Dendritic cell treated with granulocyte-macrophage colony-stimulating factor and Interleukin-4, amounts not matched to agents 40 ng/mL and 50 ng/mL, for 4 days (primary cell): Measurements from ENCODE around the gene MDK.
"Not testable (repeated sequence)": the region's sequence is repeated elsewhere in the genome, so short reads cannot be mapped to it uniquely, and the experiment has no call there.

Experiments used
- H3K27ac Mint-ChIP-seq: one replicate; pipeline ENCODE4 v1.8.0; 2022; ENCODE audit warnings: mild to moderate bottlenecking, mixed read lengths
- H3K27me3 Mint-ChIP-seq: one replicate; pipeline ENCODE4 v1.8.0; 2022; ENCODE audit warnings: mild to moderate bottlenecking, mixed read lengths
- H3K36me3 Mint-ChIP-seq: one replicate; pipeline ENCODE4 v1.8.0; 2022; ENCODE audit warnings: low read depth, mixed read lengths
- H3K4me1 Mint-ChIP-seq: one replicate; pipeline ENCODE4 v1.8.0; 2022; ENCODE audit warnings: low read depth, mixed read lengths
- H3K4me3 Mint-ChIP-seq: one replicate; pipeline ENCODE4 v1.8.0; 2022; ENCODE audit warnings: mild to moderate bottlenecking, moderate library complexity, mixed read lengths
- H3K9me3 Mint-ChIP-seq: one replicate; pipeline ENCODE4 v1.8.0; 2022; ENCODE audit warnings: mixed read lengths
- intact Hi-C: fragments of 100-400 bp; cut with micrococcal nuclease; formaldehyde crosslinking; loops from one replicate; pipeline ENCODE4 v1.15.0; 2022

MDK gene

GRCh38 chr11:46378811-46379481, 2.5 kb upstream of the MDK start:
- H3K4me3 Mint-ChIP-seq, result no peak overlapping the region

GRCh38 chr11:46379482-46380293, 1.8 kb upstream of the MDK start:
- peaks cover 33% of the 10 kb centered on the region for H3K4me1 Mint-ChIP-seq
- H3K9me3 Mint-ChIP-seq, intact Hi-C loops, H3K27ac Mint-ChIP-seq, H3K4me3 Mint-ChIP-seq: not testable (repeated sequence)
- peaks cover 38% of the 10 kb centered on the region for H3K27me3 Mint-ChIP-seq
- peaks cover 54% of the 10 kb centered on the region for H3K36me3 Mint-ChIP-seq

More at GRCh38 chr11:46378811-46379481, 2.5 kb upstream of the MDK start:
- Mint-ChIP-seq H3K36me3 (peaks cover 62% of the 10 kb centered on the region), H3K27me3 (peaks cover 30% of the 10 kb centered on the region), H3K4me1 (peaks cover 33% of the 10 kb centered on the region), H3K27ac (no peak overlapping the region), H3K9me3 (no peaks in the 10 kb centered on the region)
- intact Hi-C loops, result no loop called here

- H3K27me3 Mint-ChIP-seq, result peaks cover 46% of the 10 kb centered on the region
- no peaks in the 10 kb centered on the region for H3K9me3 Mint-ChIP-seq
- intact Hi-C loops, result no loop called here
- H3K4me3 Mint-ChIP-seq, result peak overlapping the region; percentile 81
- H3K4me1 Mint-ChIP-seq, result peaks cover 33% of the 10 kb centered on the region
- peaks cover 46% of the 10 kb centered on the region for H3K36me3 Mint-ChIP-seq
- H3K27ac Mint-ChIP-seq, result peak overlapping the region; percentile 60
Observed at GRCh38 chr11:46380340-46381047, 975 bp upstream of the MDK start.

DNA sequence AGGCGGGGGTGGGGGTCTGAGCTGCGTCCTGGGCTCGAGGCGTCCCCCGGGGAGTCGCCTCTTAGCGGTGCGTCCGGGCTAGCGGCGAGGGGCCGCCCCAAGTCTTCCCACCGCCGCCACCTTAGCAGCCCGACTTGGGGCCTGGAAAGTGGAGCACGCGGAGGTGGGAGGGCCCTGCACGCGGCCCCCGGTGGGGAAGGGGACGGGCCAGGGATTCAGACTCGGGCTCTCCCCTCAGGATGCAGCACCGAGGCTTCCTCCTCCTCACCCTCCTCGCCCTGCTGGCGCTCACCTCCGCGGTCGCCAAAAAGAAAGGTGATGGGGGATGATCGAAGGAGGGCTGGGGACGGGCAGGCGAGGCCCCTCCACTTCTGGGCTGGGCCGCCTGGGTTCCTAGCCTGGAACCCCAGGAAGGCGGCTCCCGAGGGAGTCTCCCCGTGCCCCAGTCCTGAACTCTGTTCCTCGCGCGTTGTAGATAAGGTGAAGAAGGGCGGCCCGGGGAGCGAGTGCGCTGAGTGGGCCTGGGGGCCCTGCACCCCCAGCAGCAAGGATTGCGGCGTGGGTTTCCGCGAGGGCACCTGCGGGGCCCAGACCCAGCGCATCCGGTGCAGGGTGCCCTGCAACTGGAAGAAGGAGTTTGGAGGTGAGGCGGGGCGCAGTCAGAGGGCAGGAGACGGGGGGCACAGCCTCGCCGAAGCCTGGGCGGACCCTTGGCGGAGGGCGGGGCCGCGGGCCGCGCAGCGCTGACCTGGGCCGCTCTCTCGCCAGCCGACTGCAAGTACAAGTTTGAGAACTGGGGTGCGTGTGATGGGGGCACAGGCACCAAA, 563 bp downstream of the MDK start:
- intact Hi-C loops, result no loop called here
- Mint-ChIP-seq H3K27ac (no peak overlapping the region), H3K27me3 (peaks cover 60% of the 10 kb centered on the region)

GRCh38 chr11:46382646-46383403, 1.4 kb downstream of the MDK start:
- Mint-ChIP-seq H3K36me3 (peaks cover 23% of the 10 kb centered on the region), H3K4me3 (no peak overlapping the region), H3K4me1 (peaks cover 34% of the 10 kb centered on the region), H3K27ac (no peak overlapping the region), H3K9me3 (no peaks in the 10 kb centered on the region), H3K27me3 (peaks cover 66% of the 10 kb centered on the region)
- intact Hi-C loops, result no loop called here

More for the DNA sequence above, 563 bp downstream of the MDK start:
- Mint-ChIP-seq H3K4me1 (peaks cover 33% of the 10 kb centered on the region), H3K4me3 (peak overlapping the region; percentile 62), H3K9me3 (no peaks in the 10 kb centered on the region), H3K36me3 (peaks cover 31% of the 10 kb centered on the region)

- Mint-ChIP-seq H3K27me3 (peaks cover 71% of the 10 kb centered on the region), H3K9me3 (no peaks in the 10 kb centered on the region), H3K4me1 (peaks cover 38% of the 10 kb centered on the region), H3K4me3 (no peak overlapping the region), H3K36me3 (peaks cover 17% of the 10 kb centered on the region), H3K27ac (no peak overlapping the region)
- intact Hi-C loops, result no loop called here
Observed at GRCh38 chr11:46383404-46383758, 1.9 kb downstream of the MDK start.

DNA sequence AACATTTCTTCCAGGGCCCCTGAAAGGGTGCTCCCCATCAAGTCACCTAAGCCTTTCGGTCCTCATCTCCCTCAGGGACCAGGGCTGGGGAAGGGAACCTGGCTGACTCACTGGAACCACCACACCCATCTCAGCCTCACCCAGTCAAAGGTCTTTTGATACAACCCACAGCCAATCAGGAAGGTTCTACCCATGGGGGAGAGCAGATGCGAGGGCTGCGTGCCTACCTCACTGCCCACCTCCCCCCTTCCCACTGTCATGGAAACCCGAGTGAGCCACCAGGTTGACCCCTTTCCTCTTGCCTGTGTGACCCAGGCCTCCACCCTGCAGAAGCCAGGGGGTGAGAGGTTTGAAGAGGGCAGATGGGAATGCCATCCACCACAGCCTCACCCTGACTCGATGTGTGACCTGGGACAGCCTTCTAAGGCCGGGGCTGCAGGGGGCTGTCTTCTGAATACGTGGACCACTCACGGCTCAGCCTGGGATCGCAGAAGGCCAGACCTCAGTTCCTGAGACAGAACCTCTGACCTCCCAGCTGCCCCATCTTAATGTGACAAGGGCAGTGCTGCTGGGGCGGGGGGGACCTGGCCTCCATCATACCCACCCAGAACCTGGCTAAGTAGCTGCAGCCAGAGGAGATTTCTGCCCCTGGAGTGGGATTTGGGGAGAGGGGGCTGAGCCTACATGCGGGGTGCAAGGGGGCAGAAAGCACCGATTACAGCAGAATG, 2.7 kb downstream of the MDK start:
- no peak overlapping the region for H3K27ac Mint-ChIP-seq
- H3K27me3 Mint-ChIP-seq, result peaks cover 79% of the 10 kb centered on the region
- intact Hi-C loops, result no loop called here
- H3K36me3 Mint-ChIP-seq, result peaks cover 10% of the 10 kb centered on the region
- H3K9me3 Mint-ChIP-seq, result no peaks in the 10 kb centered on the region
- H3K4me1 Mint-ChIP-seq, result peaks cover 36% of the 10 kb centered on the region
- no peak overlapping the region for H3K4me3 Mint-ChIP-seq

DNA sequence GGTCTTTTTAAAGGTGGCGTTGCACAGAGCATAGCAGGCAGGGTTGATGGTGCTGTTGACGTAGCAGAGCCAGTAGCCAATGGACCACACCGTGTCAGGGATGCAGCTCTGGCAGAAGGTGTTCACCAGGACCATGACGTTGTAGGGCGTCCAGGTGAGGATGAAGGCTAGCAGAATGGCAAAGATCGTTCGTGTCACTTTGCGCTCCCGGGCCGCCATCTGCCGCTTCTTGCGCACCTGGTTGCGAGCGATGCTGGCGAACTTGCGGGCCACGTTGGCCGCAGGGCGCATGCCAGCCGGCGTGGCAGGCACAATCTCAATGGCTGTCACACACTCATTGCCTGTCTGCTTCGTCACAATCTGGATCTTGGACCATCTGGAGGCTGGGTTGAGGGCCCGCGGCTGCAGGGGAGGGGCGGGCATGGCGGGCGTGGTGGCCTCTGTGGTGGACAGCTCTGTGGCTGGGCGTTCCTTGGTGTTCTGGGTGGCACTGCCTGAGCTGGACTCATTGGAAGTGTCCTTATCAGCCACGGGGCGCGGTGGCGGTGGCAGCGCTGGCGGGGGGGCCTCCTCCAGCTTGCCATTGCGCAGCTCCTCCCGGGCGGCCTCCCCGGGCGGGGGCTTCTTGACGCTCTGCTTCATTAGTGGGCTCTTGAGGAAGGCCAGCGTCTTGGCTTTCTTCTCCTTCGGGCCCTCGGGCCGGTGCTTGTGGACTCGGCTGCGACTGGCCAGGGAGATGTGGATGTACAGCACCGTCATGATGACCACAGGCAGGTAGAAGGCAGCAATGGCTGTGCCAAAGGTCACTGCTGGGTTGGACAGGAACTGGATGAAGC, 3.9 kb downstream of the MDK start:
- Mint-ChIP-seq H3K4me1 (peaks cover 39% of the 10 kb centered on the region), H3K36me3 (peaks cover 4% of the 10 kb centered on the region), H3K27ac (no peak overlapping the region), H3K27me3 (peaks cover 89% of the 10 kb centered on the region), H3K9me3 (no peaks in the 10 kb centered on the region), H3K4me3 (no peak overlapping the region)
- intact Hi-C loops, result no loop called here

DNA sequence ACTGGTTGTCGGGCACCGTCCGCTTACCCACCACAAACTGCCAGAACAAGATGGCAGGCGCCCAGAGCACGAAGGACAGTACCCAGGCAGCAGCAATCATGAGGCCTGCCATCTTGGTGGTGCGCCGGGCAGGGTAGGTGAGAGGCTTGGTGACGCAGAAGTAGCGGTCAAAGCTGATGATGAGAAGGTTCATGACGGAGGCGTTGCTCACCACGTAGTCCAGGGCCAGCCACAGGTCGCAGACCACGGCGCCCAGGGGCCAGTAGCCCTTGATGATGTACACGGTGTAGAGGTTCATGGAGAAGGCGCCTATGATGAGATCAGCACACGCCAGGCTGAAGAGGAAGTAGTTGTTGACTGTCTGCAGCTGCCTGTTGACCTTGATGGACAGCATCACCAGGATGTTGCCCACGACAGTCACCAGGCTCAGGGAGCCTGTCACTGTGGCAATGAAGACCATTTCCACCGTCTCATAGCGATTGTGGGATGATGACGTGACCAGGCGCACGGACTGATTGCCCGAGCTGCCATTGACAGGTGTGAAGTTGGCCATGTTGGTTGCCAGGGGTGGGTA, 4.6 kb downstream of the MDK start:
- intact Hi-C loops, result no loop called here

GRCh38 chr11:46386674-46387073, 5.2 kb downstream of the MDK start:
- Mint-ChIP-seq H3K9me3 (no peaks in the 10 kb centered on the region), H3K4me3 (no peak overlapping the region), H3K36me3 (no peaks in the 10 kb centered on the region), H3K4me1 (peaks cover 44% of the 10 kb centered on the region), H3K27ac (no peak overlapping the region), H3K27me3 (peaks cover 90% of the 10 kb centered on the region)
- intact Hi-C loops, result no loop called here

More for the DNA sequence above, 4.6 kb downstream of the MDK start:
- H3K4me1 Mint-ChIP-seq, result peaks cover 44% of the 10 kb centered on the region
- no peak overlapping the region for H3K27ac Mint-ChIP-seq
- no peaks in the 10 kb centered on the region for H3K36me3 Mint-ChIP-seq
- H3K27me3 Mint-ChIP-seq, result peaks cover 91% of the 10 kb centered on the region
- H3K9me3 Mint-ChIP-seq, result no peaks in the 10 kb centered on the region
- H3K4me3 Mint-ChIP-seq, result no peak overlapping the region

GRCh38 chr11:46387456-46387855, 6.0 kb downstream of the MDK start:
- Mint-ChIP-seq H3K27ac (no peak overlapping the region), H3K36me3 (no peaks in the 10 kb centered on the region), H3K4me1 (peaks cover 38% of the 10 kb centered on the region), H3K27me3 (peaks cover 84% of the 10 kb centered on the region), H3K4me3 (no peak overlapping the region), H3K9me3 (no peaks in the 10 kb centered on the region)
- intact Hi-C loops, result no loop called here
